Lower leg skin (tissue), 3 donors: Measurements from ENCODE around the gene STIM1.

Experiments
- CTCF ChIP-seq, 3 donors: fragments of 450-650 bp; IDR thresholded peaks; one replicate each; pipeline ENCODE4 v1.5.1; 2016; ENCODE audit warnings: antibody characterized with exemption in 3 of 3, mild to moderate bottlenecking in 3 of 3, moderate library complexity in 2 of 3
- POLR2A ChIP-seq, 2 donors: fragments of 450-650 bp; IDR thresholded peaks; one replicate each; pipeline ENCODE4 v1.6.1; 2016 to 2017; ENCODE audit warnings: antibody characterized with exemption in 2 of 2, mild to moderate bottlenecking in 1 of 2, moderate library complexity in 1 of 2

- TF ChIP-seq POLR2A (IDR thresholded peaks at IDR 0.05) = no peak
- no peak for TF ChIP-seq CTCF (IDR thresholded peaks at IDR 0.05)
Observed at GRCh38 chr11:3906166-3906565, 50.7 kb downstream of the STIM1 start.
